Adipocyte (in vitro differentiated cells): ENCODE results near the gene TMEM33.
A peak's percentile ranks its signal among the peaks of the same experiment; 100 is the strongest.
"Not testable (repeated sequence)": the region's sequence is repeated elsewhere in the genome, so short reads cannot be mapped to it uniquely, and the experiment has no call there.

Experiments used
- DNase-seq: peaks from one replicate; pipeline ENCODE4 v3.0.0-alpha.2; 2015; ENCODE audit warnings: low read depth
- H3K27me3 ChIP-seq: replicated peaks from 2 replicates; pipeline ENCODE4 v1.7.0; 2013; ENCODE audit warnings: mild to moderate bottlenecking, low read length, moderate library complexity; ENCODE audit not compliant: control insufficient read depth, insufficient read depth
- H3K36me3 ChIP-seq: 2 replicates; pipeline ENCODE4 v1.7.0; 2013; ENCODE audit warnings: low read length, mild to moderate bottlenecking, moderate library complexity; ENCODE audit not compliant: control insufficient read depth, insufficient read depth, severe bottlenecking
- H3K4me1 ChIP-seq: 2 replicates; pipeline ENCODE4 v1.7.0; 2013; ENCODE audit warnings: mild to moderate bottlenecking, low read length, moderate library complexity; ENCODE audit not compliant: control insufficient read depth, insufficient read depth
- H3K4me3 ChIP-seq: 2 replicates; pipeline ENCODE4 v1.7.0; 2013; ENCODE audit warnings: mild to moderate bottlenecking, low read length, moderate library complexity
- H3K9ac ChIP-seq: 2 replicates; pipeline ENCODE4 v1.7.0; 2013; ENCODE audit warnings: mild to moderate bottlenecking, low read length, moderate library complexity
- H3K9me3 ChIP-seq: 2 replicates; pipeline ENCODE4 v1.7.0; 2013; ENCODE audit warnings: mild to moderate bottlenecking, low read length, moderate library complexity; ENCODE audit not compliant: control insufficient read depth

Gene TMEM33

GRCh38 chr4:41934901-41935651 lies at the start of gene TMEM33:
Gene TMEM33 (plus strand): TSS chr4:41935429. CDS start chr4:41935485, 56 bp downstream.
- H3K9ac ChIP-seq, result peak within 1 kb of the TSS; percentile 92
- peaks cover 10% of the 10 kb centered on the region for H3K36me3 ChIP-seq
- peaks cover 42% of the 10 kb centered on the region for H3K4me1 ChIP-seq
- no peaks in the 10 kb centered on the region for H3K9me3 ChIP-seq
- no peaks in the 10 kb centered on the region for H3K27me3 ChIP-seq
- peak; percentile 91 for DNase-seq
- H3K4me3 ChIP-seq, result peak within 1 kb of the TSS; percentile 93

GRCh38 chr4:41885456-41885855 lies 49.8 kb upstream of the TMEM33 start:
- H3K4me1 ChIP-seq, result peaks cover 21% of the 10 kb centered on the region
- no peak overlapping the region for H3K4me3 ChIP-seq
- peaks cover 62% of the 10 kb centered on the region for H3K27me3 ChIP-seq
- DNase-seq, result no peak
- no peaks in the 10 kb centered on the region for H3K36me3 ChIP-seq
- no peak overlapping the region for H3K9ac ChIP-seq
- no peaks in the 10 kb centered on the region for H3K9me3 ChIP-seq

GRCh38 chr4:41887277-41887676 lies 48.0 kb upstream of the TMEM33 start:
- no peak for DNase-seq
- no peak overlapping the region for H3K4me3 ChIP-seq
- H3K4me1 ChIP-seq, result peaks cover 21% of the 10 kb centered on the region
- no peaks in the 10 kb centered on the region for H3K36me3 ChIP-seq
- peaks cover 45% of the 10 kb centered on the region for H3K27me3 ChIP-seq
- H3K9me3 ChIP-seq, result no peaks in the 10 kb centered on the region
- H3K9ac ChIP-seq, result no peak overlapping the region

GRCh38 chr4:41887821-41888686 lies 47.2 kb upstream of the TMEM33 start:
- Histone ChIP-seq H3K27me3 (peaks cover 47% of the 10 kb centered on the region), H3K9me3 (no peaks in the 10 kb centered on the region), H3K4me3 (no peak overlapping the region), H3K36me3 (no peaks in the 10 kb centered on the region), H3K9ac (no peak overlapping the region), H3K4me1 (peaks cover 21% of the 10 kb centered on the region)
- peak; percentile 82 for DNase-seq

- Histone ChIP-seq H3K4me3 (no peak overlapping the region), H3K4me1 (peaks cover 21% of the 10 kb centered on the region), H3K36me3 (no peaks in the 10 kb centered on the region), H3K9me3 (no peaks in the 10 kb centered on the region), H3K9ac (no peak overlapping the region), H3K27me3 (peaks cover 46% of the 10 kb centered on the region)
- DNase-seq, result no peak
These were observed 46.5 kb upstream of the TMEM33 start for GRCh38 chr4:41888687-41889074.

- H3K36me3 ChIP-seq, result no peaks in the 10 kb centered on the region
- H3K4me1 ChIP-seq, result peaks cover 21% of the 10 kb centered on the region
- DNase-seq, result no peak
- H3K27me3 ChIP-seq, result peaks cover 46% of the 10 kb centered on the region
- no peak overlapping the region for H3K9ac ChIP-seq
- no peak overlapping the region for H3K4me3 ChIP-seq
- H3K9me3 ChIP-seq, result no peaks in the 10 kb centered on the region
These were observed 45.9 kb upstream of the TMEM33 start for GRCh38 chr4:41889317-41889716.

- Histone ChIP-seq H3K4me1 (peaks cover 21% of the 10 kb centered on the region), H3K9ac (no peak overlapping the region), H3K36me3 (no peaks in the 10 kb centered on the region), H3K9me3 (no peaks in the 10 kb centered on the region), H3K4me3 (no peak overlapping the region), H3K27me3 (peaks cover 38% of the 10 kb centered on the region)
- DNase-seq, result no peak
These were observed 45.1 kb upstream of the TMEM33 start for GRCh38 chr4:41890085-41890484.

GRCh38 chr4:41896648-41897047 lies 38.6 kb upstream of the TMEM33 start:
- peaks cover 17% of the 10 kb centered on the region for H3K27me3 ChIP-seq
- no peak for DNase-seq

GRCh38 chr4:41897698-41898097 lies 37.5 kb upstream of the TMEM33 start:
- Histone ChIP-seq H3K4me1 (peaks cover 2% of the 10 kb centered on the region), H3K36me3 (no peaks in the 10 kb centered on the region), H3K9me3 (no peaks in the 10 kb centered on the region), H3K27me3 (peaks cover 13% of the 10 kb centered on the region), H3K9ac (no peak overlapping the region), H3K4me3 (no peak overlapping the region)
- DNase-seq, result no peak

More at GRCh38 chr4:41896648-41897047, 38.6 kb upstream of the TMEM33 start:
- Histone ChIP-seq H3K4me3 (no peak overlapping the region), H3K9ac (no peak overlapping the region), H3K4me1 (peaks cover 2% of the 10 kb centered on the region), H3K36me3 (no peaks in the 10 kb centered on the region), H3K9me3 (no peaks in the 10 kb centered on the region)

GRCh38 chr4:41909136-41909535 lies 26.1 kb upstream of the TMEM33 start:
- not testable (repeated sequence) for H3K27me3 ChIP-seq, H3K4me1 ChIP-seq, DNase-seq, H3K9me3 ChIP-seq, H3K9ac ChIP-seq, H3K36me3 ChIP-seq, H3K4me3 ChIP-seq

GRCh38 chr4:41912546-41912945 lies 22.7 kb upstream of the TMEM33 start:
- H3K4me1 ChIP-seq, result no peaks in the 10 kb centered on the region
- H3K9me3 ChIP-seq, result no peaks in the 10 kb centered on the region
- H3K4me3 ChIP-seq, result no peak overlapping the region
- no peaks in the 10 kb centered on the region for H3K27me3 ChIP-seq
- no peaks in the 10 kb centered on the region for H3K36me3 ChIP-seq
- no peak overlapping the region for H3K9ac ChIP-seq
- DNase-seq, result no peak
